ENCODE measurements around the gene MAP2K3. TPM values are rescaled to one million over a fixed set of nuclear protein-coding genes. Genes with fewer than 3 reads are reported as not detected.

MAP2K3 gene
- total and polyA plus RNA-seq, 2 donors (not counting 3 experiments of a cell fraction or from before 2014, with no cell fraction given), result 15.3 to 36.3 TPM

GRCh38 chr17:21354796-21355385, 70.4 kb downstream of the MAP2K3 start:
- no TSS peak for BruUV-seq (replicated peaks)
- no peaks in the 10 kb centered on the region for H3K79me2 ChIP-seq (ENCODE audit: control insufficient read depth, insufficient read depth, low read length)
- FAIRE-seq (no peak), DNase-seq (ENCODE audit: low read depth, low spot score) (no peak)
- H2AFZ ChIP-seq (ENCODE audit: low read depth, low read length), result no peak overlapping the region
- intact Hi-C loops (cut with micrococcal nuclease) (no loop called here), dilution Hi-C loops (cut with MboI; ENCODE audit: extremely low pct_ligation_motif_present, low sequenced_read_pairs) (no loop called here)
- no peak overlapping the region for H3K9ac ChIP-seq (replicated peaks; ENCODE audit: extremely low read depth, insufficient read depth, low read length)
- ChIA-PET POLR2A (no interaction called here), CTCF (no interaction called here)
- H3K27me3 ChIP-seq (ENCODE audit: control insufficient read depth in 2 of 2, insufficient read depth in 2 of 2, low read length in 2 of 2), result no peaks in the 10 kb centered on the region
- H3K9me1 ChIP-seq (replicated peaks; ENCODE audit: control insufficient read depth, extremely low read depth, insufficient read depth, low read length), result no peaks in the 10 kb centered on the region
- H3K4me3 ChIP-seq (replicated peaks in 1 of 3; ENCODE audit: insufficient read depth in 1 of 3, low read depth in 1 of 3, low read length in 3 of 3), result no peak overlapping the region
- no peak overlapping the region for H3K4me2 ChIP-seq (ENCODE audit: insufficient read depth, low read length)
- TF ChIP-seq MYC (IDR thresholded peaks at IDR 0.05; ENCODE audit: low read depth, low read length) (no peak), MAX (IDR thresholded peaks at IDR 0.05; ENCODE audit: insufficient read depth, insufficient read length) (no peak), EZH2 (IDR thresholded peaks at IDR 0.05; ENCODE audit: borderline replicate concordance, low read depth, low read length, severe bottlenecking) (no peak), POLR2A (IDR thresholded peaks at IDR 0.05; ENCODE audit: low read depth, low read length) (no peak), POLR2AphosphoS5 (IDR thresholded peaks at IDR 0.05; ENCODE audit: insufficient read depth, low read depth, low read length) (no peak), GATA2 (IDR thresholded peaks at IDR 0.05; ENCODE audit: insufficient read depth, insufficient read length, low read depth, low read length) (no peak), FOS (IDR thresholded peaks at IDR 0.05; ENCODE audit: borderline replicate concordance, insufficient read depth, low read length) (no peak), JUN (IDR thresholded peaks at IDR 0.05; ENCODE audit: borderline replicate concordance, insufficient read depth, insufficient read length, low read depth) (no peak), CTCF (IDR thresholded peaks at IDR 0.05; ENCODE audit: extremely low read depth in 1 of 2, insufficient read depth in 1 of 2, low read depth in 1 of 2, low read length in 2 of 2) (no peak)
- H3K36me3 ChIP-seq (ENCODE audit: control insufficient read depth in 2 of 2, extremely low read depth in 1 of 2, insufficient read depth in 2 of 2, low read length in 2 of 2), result no peaks in the 10 kb centered on the region
- H3K9me3 ChIP-seq (replicated peaks; ENCODE audit: control insufficient read depth, insufficient read depth, low read length), result no peaks in the 10 kb centered on the region
- H3K27ac ChIP-seq (ENCODE audit: insufficient read depth, low read depth, low read length), result no peak overlapping the region
- no peaks in the 10 kb centered on the region for H4K20me1 ChIP-seq (replicated peaks; ENCODE audit: control insufficient read depth, extremely low read depth, insufficient read depth, low read length)
- H3K4me1 ChIP-seq (ENCODE audit: control insufficient read depth, extremely low read depth, insufficient read depth, low read length), result no peaks in the 10 kb centered on the region

All from endothelial cell of umbilical vein (primary cell).